Liver (tissue), 3 donors: ENCODE measurements around the gene APBA2.

ENCODE experiments used
- CTCF ChIP-seq: fragments of 150-350 bp; IDR thresholded peaks from 2 replicates; pipeline ENCODE4 v1.5.1; 2017; ENCODE audit warnings: improper control_type of control experiment, low read depth, low read length; ENCODE audit not compliant: missing input control
- FOXA2 ChIP-seq: IDR thresholded peaks from 2 replicates; pipeline ENCODE4 v1.6.1; 2016; ENCODE audit warnings: antibody characterized with exemption
- HNF4G ChIP-seq: IDR thresholded peaks from 2 replicates; pipeline ENCODE4 v1.6.1; 2016; ENCODE audit warnings: antibody characterized with exemption
- REST ChIP-seq: IDR thresholded peaks from 2 replicates; pipeline ENCODE4 v1.6.1; 2016; ENCODE audit warnings: antibody characterized with exemption, mild to moderate bottlenecking
- SP1 ChIP-seq: IDR thresholded peaks from 2 replicates; pipeline ENCODE4 v1.6.1; 2018; ENCODE audit warnings: antibody characterized with exemption, mild to moderate bottlenecking
- donor health status: healthy.
- donor health status: healthy.

GRCh38 chr15:29064731-29065130, 179.0 kb downstream of the APBA2 start:
- TF ChIP-seq CTCF: no peak
- no peak for TF ChIP-seq SP1
- no peak for TF ChIP-seq REST
- TF ChIP-seq HNF4G: no peak
- no peak for TF ChIP-seq FOXA2
